ENCODE measurements around the gene VAMP2. TPM values are rescaled to one million over a fixed set of nuclear protein-coding genes. Genes with fewer than 3 reads are reported as not detected.

Gene VAMP2, protein sequence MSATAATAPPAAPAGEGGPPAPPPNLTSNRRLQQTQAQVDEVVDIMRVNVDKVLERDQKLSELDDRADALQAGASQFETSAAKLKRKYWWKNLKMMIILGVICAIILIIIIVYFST
- 1 to 10 TPM; 4.2 to 9.0 TPM for total RNA-seq
- 10 to 100 TPM; 11.4 to 25.9 TPM for polyA plus RNA-seq

DNA sequence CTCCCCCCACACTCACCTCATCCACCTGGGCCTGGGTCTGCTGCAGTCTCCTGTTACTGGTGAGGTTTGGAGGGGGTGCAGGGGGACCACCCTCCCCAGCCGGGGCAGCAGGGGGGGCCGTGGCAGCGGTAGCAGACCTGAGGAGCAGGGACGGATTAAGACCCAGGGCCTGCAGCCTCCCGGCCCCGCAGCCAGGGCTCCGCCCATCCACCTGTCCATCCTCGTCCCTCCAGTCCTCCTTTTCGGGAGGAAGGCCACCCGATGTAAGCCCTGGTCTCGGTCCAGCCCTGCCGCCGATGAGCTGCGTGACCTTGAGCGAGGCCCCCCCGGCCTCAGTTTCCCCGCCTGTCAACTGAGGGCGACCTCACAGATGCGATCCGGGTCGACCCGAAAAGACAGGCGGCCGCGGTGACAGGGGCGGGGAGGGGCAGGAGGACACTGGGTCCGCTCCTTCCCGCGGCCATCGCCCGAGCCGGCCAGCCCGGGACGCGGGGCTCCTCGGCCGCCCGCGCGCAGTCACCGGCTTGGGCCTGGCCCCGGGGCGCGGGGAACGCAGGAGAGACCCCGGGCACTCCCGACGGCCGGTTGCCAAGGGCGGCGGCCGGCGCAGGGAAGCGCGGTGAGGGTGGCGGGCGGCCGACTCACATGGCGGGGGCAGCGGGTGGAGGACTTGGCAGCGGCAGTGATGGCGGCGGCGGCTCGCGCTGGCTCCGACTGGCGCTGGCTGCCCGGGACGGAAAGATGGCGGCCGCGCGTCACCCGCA is at the start of gene VAMP2:
Gene VAMP2, minus strand, starts transcription at position 716 of the 764 bp plus-strand sequence. Its CDS starts 69 bp downstream, at position 647.
- Histone ChIP-seq H3K27ac (ENCODE audit: low read depth in 1 of 2, low read length in 2 of 2) (peak within 1 kb of the TSS; percentile 97 to 98), H3K4me1 (ENCODE audit: control insufficient read depth in 4 of 4, insufficient read depth in 4 of 4, low read length in 3 of 4) (peaks cover 8 to 51% (median 41%) of the 10 kb centered on the region in 4 donors), H3K9ac (ENCODE audit: low read depth in 1 of 2, low read length in 2 of 2) (peak within 1 kb of the TSS; percentile 72 to 96), H3K27me3 (ENCODE audit: control insufficient read depth in 4 of 4, insufficient read depth in 4 of 4, low read length in 3 of 4) (no peaks in the 10 kb centered on the region), H3K4me3 (ENCODE audit: low read depth in 1 of 3, low read length in 3 of 3) (peak within 1 kb of the TSS; percentile 77 to 95 (median 86)), H3K36me3 (ENCODE audit: control insufficient read depth in 4 of 4, insufficient read depth in 3 of 4, low read depth in 1 of 4, low read length in 3 of 4) (peaks cover 2 to 10% (median 6%) of the 10 kb centered on the region in 4 donors), H3K9me3 (ENCODE audit: control insufficient read depth in 4 of 4, low read length in 3 of 4) (no peaks in the 10 kb centered on the region)
- DNase-seq (ENCODE audit: low spot score) = peak; percentile 84
- TF ChIP-seq YY1 (IDR thresholded peaks at IDR 0.05) = peak; percentile 67
- TF ChIP-seq NR2F2 (IDR thresholded peaks at IDR 0.05) = no peak
- WGBS = under 1% methylated on average over 75 of the region's 75 CpGs

DNA sequence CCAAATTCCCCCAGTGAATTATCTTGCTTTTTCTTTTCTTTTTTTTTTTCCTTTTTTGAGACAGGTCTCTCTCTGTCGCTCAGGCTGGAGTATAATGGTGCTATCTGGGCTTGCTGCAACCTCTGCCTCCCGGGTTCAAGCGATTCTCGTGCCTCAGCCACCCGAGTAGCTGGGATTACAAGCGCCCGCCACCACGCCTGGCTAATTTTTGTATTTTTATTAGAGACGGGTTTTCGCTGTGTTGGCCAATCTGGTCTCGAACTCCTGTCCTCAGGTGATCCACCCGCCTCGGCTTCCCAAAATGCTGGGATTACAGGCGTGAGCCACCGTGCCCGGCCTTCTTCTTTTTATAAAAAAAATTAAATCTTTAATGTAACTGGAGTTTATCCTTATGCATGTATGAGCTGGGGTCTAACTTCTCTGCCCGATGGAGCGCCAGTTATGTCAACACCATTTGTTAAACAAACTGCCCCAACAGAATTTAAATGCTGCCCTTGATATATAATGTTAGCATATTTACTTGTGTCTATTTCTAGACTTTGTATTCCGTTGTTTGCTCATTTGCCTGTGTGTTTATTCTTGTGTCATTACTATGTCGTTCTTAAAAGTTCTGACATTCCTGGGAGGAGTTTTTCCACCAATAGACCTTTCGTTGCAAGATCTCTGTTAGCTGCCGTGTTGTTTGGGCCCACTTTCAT is 48.2 kb upstream of the VAMP2 start:
- Histone ChIP-seq H3K36me3 (ENCODE audit: control insufficient read depth in 4 of 4, insufficient read depth in 3 of 4, low read depth in 1 of 4, low read length in 3 of 4) (no peaks in the 10 kb centered on the region), H3K9me3 (ENCODE audit: control insufficient read depth in 4 of 4, low read length in 3 of 4) (no peaks in the 10 kb centered on the region), H3K9ac (ENCODE audit: low read depth in 1 of 2, low read length in 2 of 2) (peak overlapping the region in 1 of 2 donors; percentile 59), H3K27ac (ENCODE audit: low read depth in 1 of 2, low read length in 2 of 2) (peak overlapping the region; percentile 54 to 55), H3K27me3 (ENCODE audit: control insufficient read depth in 4 of 4, insufficient read depth in 4 of 4, low read length in 3 of 4) (no peaks in the 10 kb centered on the region), H3K4me1 (ENCODE audit: control insufficient read depth in 4 of 4, insufficient read depth in 4 of 4, low read length in 3 of 4) (peaks cover 5 to 12% (median 8%) of the 10 kb centered on the region in 4 donors), H3K4me3 (ENCODE audit: low read depth in 1 of 3, low read length in 3 of 3) (peak overlapping the region; percentile 46 to 67 (median 50))
- 10% methylated on average over 22 of the region's 22 CpGs for WGBS
- DNase-seq (ENCODE audit: low spot score) = no peak
- peak; percentile 25 for TF ChIP-seq YY1 (IDR thresholded peaks at IDR 0.05)
- TF ChIP-seq TAF1 (conservative IDR thresholded peaks at IDR 0.05) = no peak
- peak; percentile 86 for TF ChIP-seq SP1 (IDR thresholded peaks at IDR 0.05)
- TF ChIP-seq HNF4A (conservative IDR thresholded peaks at IDR 0.05) = peak; percentile 46 to 72
- TF ChIP-seq, protein P1, sequence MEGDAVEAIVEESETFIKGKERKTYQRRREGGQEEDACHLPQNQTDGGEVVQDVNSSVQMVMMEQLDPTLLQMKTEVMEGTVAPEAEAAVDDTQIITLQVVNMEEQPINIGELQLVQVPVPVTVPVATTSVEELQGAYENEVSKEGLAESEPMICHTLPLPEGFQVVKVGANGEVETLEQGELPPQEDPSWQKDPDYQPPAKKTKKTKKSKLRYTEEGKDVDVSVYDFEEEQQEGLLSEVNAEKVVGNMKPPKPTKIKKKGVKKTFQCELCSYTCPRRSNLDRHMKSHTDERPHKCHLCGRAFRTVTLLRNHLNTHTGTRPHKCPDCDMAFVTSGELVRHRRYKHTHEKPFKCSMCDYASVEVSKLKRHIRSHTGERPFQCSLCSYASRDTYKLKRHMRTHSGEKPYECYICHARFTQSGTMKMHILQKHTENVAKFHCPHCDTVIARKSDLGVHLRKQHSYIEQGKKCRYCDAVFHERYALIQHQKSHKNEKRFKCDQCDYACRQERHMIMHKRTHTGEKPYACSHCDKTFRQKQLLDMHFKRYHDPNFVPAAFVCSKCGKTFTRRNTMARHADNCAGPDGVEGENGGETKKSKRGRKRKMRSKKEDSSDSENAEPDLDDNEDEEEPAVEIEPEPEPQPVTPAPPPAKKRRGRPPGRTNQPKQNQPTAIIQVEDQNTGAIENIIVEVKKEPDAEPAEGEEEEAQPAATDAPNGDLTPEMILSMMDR (IDR thresholded peaks at IDR 0.05; ENCODE audit: low read depth, low read length, missing input control) = no peak
- TF ChIP-seq, protein P2, sequence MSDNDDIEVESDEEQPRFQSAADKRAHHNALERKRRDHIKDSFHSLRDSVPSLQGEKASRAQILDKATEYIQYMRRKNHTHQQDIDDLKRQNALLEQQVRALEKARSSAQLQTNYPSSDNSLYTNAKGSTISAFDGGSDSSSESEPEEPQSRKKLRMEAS (IDR thresholded peaks at IDR 0.05) = no peak
- no peak for TF ChIP-seq GABPA (IDR thresholded peaks at IDR 0.05 in 1 of 2, conservative IDR thresholded peaks at IDR 0.05 in 1 of 2)
- TF ChIP-seq RXRA (IDR thresholded peaks at IDR 0.05) = peak in 1 of 2 donors; percentile 9

DNA sequence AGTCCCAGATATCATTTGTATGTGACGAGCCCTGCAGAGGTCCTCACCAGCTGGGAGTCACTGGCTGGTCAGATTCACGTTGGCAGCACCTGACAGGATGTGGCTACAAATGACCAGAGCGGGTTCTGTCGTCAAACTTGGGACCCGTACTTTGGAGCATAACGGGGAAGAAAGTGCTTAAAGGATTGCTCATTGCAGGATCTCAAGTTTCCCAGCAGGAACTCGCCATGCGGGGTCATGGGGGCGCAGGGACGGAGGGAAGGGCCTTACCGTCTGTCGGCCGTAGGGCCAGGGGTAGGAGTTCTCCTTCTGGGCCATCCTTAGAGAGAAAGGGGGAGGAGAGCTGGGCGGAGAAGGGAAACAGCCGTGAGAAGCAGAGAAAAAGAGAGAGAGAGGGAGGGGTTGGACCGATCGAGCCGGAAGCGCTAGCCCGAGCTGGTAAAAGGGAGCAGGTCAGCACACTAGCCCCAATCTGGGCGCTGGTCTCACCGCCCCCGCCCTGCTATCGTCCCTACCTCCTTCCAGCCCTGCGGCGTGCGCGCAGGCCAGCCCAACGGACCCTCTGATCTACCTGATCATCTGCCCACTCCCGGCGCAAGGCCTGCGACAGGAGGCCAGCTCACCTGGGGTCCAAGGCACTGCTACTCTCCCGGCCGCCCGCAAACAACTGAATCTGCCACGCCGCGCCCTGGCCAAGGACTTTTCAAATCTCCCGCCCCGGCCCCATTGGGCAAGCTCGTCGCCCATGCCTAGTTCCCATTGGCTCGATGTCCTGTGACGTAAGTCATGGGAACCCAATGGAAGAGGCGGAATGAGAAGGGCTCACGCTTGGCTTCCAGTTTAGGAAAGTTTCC is 47.4 kb upstream of the VAMP2 start, which contains the start of gene AURKB:
Gene AURKB, minus strand, starts transcription at position 669 of the 854 bp plus-strand sequence. Its CDS starts 351 bp downstream, at position 318.
- Histone ChIP-seq H3K4me1 (ENCODE audit: control insufficient read depth in 4 of 4, insufficient read depth in 4 of 4, low read length in 3 of 4) (peaks cover 5 to 12% (median 8%) of the 10 kb centered on the region in 4 donors), H3K27me3 (ENCODE audit: control insufficient read depth in 4 of 4, insufficient read depth in 4 of 4, low read length in 3 of 4) (no peaks in the 10 kb centered on the region), H3K27ac (ENCODE audit: low read depth in 1 of 2, low read length in 2 of 2) (peak within 1 kb of the TSS; percentile 54 to 55), H3K9ac (ENCODE audit: low read depth in 1 of 2, low read length in 2 of 2) (peak within 1 kb of the TSS in 1 of 2 donors; percentile 59), H3K4me3 (ENCODE audit: low read depth in 1 of 3, low read length in 3 of 3) (peak within 1 kb of the TSS; percentile 46 to 67 (median 50)), H3K9me3 (ENCODE audit: control insufficient read depth in 4 of 4, low read length in 3 of 4) (no peaks in the 10 kb centered on the region), H3K36me3 (ENCODE audit: control insufficient read depth in 4 of 4, insufficient read depth in 3 of 4, low read depth in 1 of 4, low read length in 3 of 4) (no peaks in the 10 kb centered on the region)
- 12% methylated on average over 46 of the region's 46 CpGs for WGBS
- peak; percentile 96 for DNase-seq (ENCODE audit: low spot score)
- no peak for TF ChIP-seq GABPA (IDR thresholded peaks at IDR 0.05 in 1 of 2, conservative IDR thresholded peaks at IDR 0.05 in 1 of 2)
- no peak for TF ChIP-seq FOXA2 (IDR thresholded peaks at IDR 0.05)
- TF ChIP-seq SP1 (IDR thresholded peaks at IDR 0.05) = no peak
- TF ChIP-seq, protein P2 (IDR thresholded peaks at IDR 0.05) = peak; percentile 74
